Mucosa of rectum (tissue), 2 donors: ENCODE data around the gene G6PD.
"Not testable (repeated sequence)": the region's sequence is repeated elsewhere in the genome, so short reads cannot be mapped to it uniquely, and the experiment has no call there.

Source experiments
- H3K27ac ChIP-seq, 2 donors: one replicate each; pipeline ENCODE4 v1.7.0; 2013; ENCODE audit warnings: inconsistent platforms in 2 of 2, low read depth in 2 of 2, low read length in 2 of 2
- H3K27me3 ChIP-seq, 2 donors: one replicate each; pipeline ENCODE4 v1.7.0; 2013; ENCODE audit warnings: low read length in 2 of 2; ENCODE audit not compliant: control insufficient read depth in 2 of 2, insufficient read depth in 2 of 2
- H3K36me3 ChIP-seq, 2 donors: one replicate each; pipeline ENCODE4 v1.7.0; 2013; ENCODE audit warnings: low read length in 2 of 2; ENCODE audit not compliant: control insufficient read depth in 2 of 2, insufficient read depth in 2 of 2
- H3K4me1 ChIP-seq, 2 donors: one replicate each; pipeline ENCODE4 v1.7.0; 2013; ENCODE audit warnings: low read length in 2 of 2, mild to moderate bottlenecking in 1 of 2; ENCODE audit not compliant: control insufficient read depth in 2 of 2, insufficient read depth in 2 of 2
- H3K4me3 ChIP-seq, 2 donors: one replicate each; pipeline ENCODE4 v1.7.0; 2013; ENCODE audit warnings: low read length in 2 of 2
- H3K9ac ChIP-seq, 2 donors: one replicate each; pipeline ENCODE4 v1.7.0; 2013; ENCODE audit warnings: low read length in 2 of 2, low read depth in 1 of 2, mild to moderate bottlenecking in 1 of 2
- H3K9me3 ChIP-seq, 2 donors: one replicate each; pipeline ENCODE4 v1.7.0; 2013; ENCODE audit warnings: low read length in 2 of 2; ENCODE audit not compliant: control insufficient read depth in 2 of 2
- donor health status: healthy.
- donor health status: Normal muscosa, but diverticular disease.

Gene G6PD

DNA sequence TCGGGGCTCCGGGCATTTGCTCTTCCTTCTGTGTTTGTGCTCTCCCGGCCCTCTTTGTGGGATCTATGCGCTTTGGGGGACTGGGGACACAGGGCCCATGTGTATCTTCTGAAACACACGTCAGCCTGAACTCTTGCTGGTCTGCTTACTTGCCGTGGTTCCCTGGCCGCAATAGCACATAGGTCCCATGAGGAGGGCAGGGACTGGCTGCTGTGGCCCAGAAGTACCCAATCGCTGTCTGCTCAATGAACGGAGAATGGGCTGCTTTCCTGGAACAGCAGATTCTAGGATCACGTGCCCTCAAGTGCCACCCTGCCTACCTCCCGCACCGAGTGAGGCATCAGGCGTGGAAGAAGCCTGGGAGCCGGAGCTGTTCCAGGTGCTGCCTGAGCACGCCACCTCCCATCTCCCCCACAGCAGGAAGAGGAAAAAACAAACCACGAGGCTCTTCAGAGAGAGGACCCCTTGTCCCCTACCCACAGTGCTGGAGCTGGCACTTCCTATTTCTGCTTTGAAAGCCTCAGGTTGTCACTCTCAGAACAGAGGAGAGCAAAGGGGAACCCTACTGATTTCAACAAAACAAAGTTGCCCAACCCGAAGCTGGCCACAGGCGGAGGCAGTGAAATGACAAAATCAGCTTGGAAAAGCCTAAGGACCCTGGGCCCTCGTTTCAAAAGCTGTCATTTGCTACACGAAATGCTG is 3.8 kb downstream of the G6PD start:
- Histone ChIP-seq H3K4me1 (peaks cover 7% of the 10 kb centered on the region in 2 donors), H3K27me3 (peaks cover 0 to 2% of the 10 kb centered on the region in 2 donors), H3K36me3 (peaks cover 0 to 3% of the 10 kb centered on the region in 2 donors), H3K27ac (peak overlapping the region; percentile 32 to 58), H3K4me3 (no peak overlapping the region), H3K9me3 (no peaks in the 10 kb centered on the region), H3K9ac (no peak overlapping the region)

DNA sequence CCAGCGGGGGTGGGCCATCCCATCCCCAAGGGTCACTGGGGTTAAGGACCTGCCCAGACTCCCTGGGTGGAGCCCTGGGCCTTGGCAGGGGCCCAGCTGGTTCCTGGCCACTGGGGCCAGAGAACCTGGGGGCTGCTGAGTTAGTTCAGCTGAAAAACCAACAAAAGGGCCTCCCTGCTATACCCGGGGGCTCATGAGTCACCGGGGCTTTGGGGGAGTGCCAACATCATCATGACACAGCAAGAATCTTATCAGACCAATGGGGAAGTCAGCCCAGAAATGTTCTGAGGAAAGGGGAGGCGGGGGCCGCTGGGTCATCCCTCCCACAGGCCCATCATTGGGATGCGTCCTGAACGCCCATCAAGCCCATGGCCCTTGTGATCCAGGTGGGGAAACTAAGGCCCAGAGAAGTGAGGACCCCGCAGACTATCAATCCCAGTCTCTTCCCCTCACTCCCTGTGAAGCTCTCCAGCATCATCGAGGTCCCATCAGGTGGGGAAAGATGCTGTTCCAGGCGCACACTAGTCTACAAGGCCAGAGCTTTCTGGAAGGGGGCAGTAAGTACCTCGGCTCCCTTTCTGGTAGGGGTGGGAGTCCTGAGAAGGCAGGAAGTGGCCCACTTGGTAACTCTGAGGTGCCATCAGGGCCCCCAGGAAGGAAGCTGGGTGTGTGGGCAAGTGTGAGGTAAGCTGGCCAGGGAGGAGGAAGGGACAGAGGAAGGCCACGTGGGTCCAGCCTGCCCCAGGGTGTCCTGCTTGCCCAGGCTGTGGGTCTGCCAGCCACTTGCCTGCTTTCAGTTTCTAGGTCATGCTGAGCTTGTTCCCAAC is 4.5 kb downstream of the G6PD start:
- Histone ChIP-seq H3K27me3 (peaks cover 0 to 2% of the 10 kb centered on the region in 2 donors), H3K4me1 (peaks cover 6 to 7% of the 10 kb centered on the region in 2 donors), H3K27ac (peak overlapping the region; percentile 42 to 58), H3K4me3 (no peak overlapping the region), H3K36me3 (peaks cover 0 to 3% of the 10 kb centered on the region in 2 donors), H3K9ac (no peak overlapping the region), H3K9me3 (no peaks in the 10 kb centered on the region)

DNA sequence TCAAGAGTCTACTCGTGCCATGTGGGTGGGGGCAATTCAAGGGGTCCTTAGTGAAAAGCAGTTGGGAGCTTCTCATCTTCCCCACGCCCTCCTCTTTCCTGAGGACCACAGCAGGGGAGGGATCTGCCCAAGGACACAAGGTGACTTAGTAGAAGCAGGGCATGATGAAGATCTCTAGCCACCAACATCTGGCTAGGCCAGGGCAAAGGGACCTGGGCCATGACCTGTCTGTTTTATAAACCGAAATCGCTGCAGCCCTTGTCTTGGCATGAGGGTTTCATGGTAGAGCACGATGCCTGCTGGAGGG is 5.1 kb downstream of the G6PD start:
- peak overlapping the region in 1 of 2 donors; percentile 42 for H3K27ac ChIP-seq
- H3K4me3 ChIP-seq, result no peak overlapping the region
- H3K36me3 ChIP-seq, result peaks cover 0 to 3% of the 10 kb centered on the region in 2 donors
- H3K9me3 ChIP-seq, result no peaks in the 10 kb centered on the region
- H3K27me3 ChIP-seq, result peaks cover 0 to 2% of the 10 kb centered on the region in 2 donors
- no peak overlapping the region for H3K9ac ChIP-seq
- peaks cover 6 to 7% of the 10 kb centered on the region in 2 donors for H3K4me1 ChIP-seq

- Histone ChIP-seq H3K9me3 (no peaks in the 10 kb centered on the region), H3K27ac (peak overlapping the region in 1 of 2 donors; percentile 42), H3K4me1 (peaks cover 3 to 5% of the 10 kb centered on the region in 2 donors), H3K4me3 (no peak overlapping the region), H3K36me3 (peaks cover 0 to 3% of the 10 kb centered on the region in 2 donors), H3K9ac (no peak overlapping the region), H3K27me3 (peaks cover 0 to 2% of the 10 kb centered on the region in 2 donors)
These were observed 5.6 kb downstream of the G6PD start for GRCh38 chrX:154540897-154541535.

DNA sequence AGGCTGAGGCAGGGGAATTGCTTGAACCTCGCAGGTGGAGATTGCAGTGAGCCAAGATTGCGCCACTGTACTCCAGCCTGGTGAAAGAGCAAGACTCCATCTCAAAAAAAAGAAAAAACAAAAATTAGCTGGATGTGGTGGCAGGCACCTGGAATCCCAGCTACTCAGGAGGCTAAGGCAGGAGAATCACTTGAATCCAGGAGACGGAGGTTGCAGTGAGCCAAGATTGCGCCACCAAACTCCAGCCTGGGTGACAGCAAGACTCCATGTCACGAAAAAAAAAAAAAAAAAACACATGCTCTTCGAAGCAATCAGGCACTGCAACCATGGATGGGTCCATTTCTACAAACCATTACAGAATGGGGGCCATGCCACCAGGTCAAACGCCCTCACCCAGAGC is 6.3 kb downstream of the G6PD start:
- not testable (repeated sequence) for H3K4me1 ChIP-seq, H3K9ac ChIP-seq, H3K27me3 ChIP-seq, H3K9me3 ChIP-seq, H3K36me3 ChIP-seq, H3K4me3 ChIP-seq, H3K27ac ChIP-seq

- Histone ChIP-seq H3K9me3 (no peaks in the 10 kb centered on the region), H3K4me1 (peaks cover 3 to 7% of the 10 kb centered on the region in 2 donors), H3K4me3 (no peak overlapping the region), H3K9ac (no peak overlapping the region), H3K27me3 (peaks cover 0 to 2% of the 10 kb centered on the region in 2 donors), H3K27ac (no peak overlapping the region), H3K36me3 (peaks cover 0 to 13% of the 10 kb centered on the region in 2 donors)
These were observed 7.6 kb downstream of the G6PD start for GRCh38 chrX:154539077-154539476.

GRCh38 chrX:154535892-154536291 is 10.8 kb downstream of the G6PD start:
- H3K4me3 ChIP-seq, result no peak overlapping the region
- no peak overlapping the region for H3K27ac ChIP-seq
- peaks cover under 1 to 2% of the 10 kb centered on the region in 2 donors for H3K27me3 ChIP-seq

GRCh38 chrX:154534526-154535322 is 11.9 kb downstream of the G6PD start:
- no peak overlapping the region for H3K27ac ChIP-seq
- H3K4me3 ChIP-seq, result no peak overlapping the region
- peaks cover 2 to 3% of the 10 kb centered on the region in 2 donors for H3K27me3 ChIP-seq
- H3K4me1 ChIP-seq, result peaks cover 0 to 7% of the 10 kb centered on the region in 2 donors
- no peaks in the 10 kb centered on the region for H3K9me3 ChIP-seq
- H3K9ac ChIP-seq, result no peak overlapping the region
- H3K36me3 ChIP-seq, result peaks cover 0 to 27% of the 10 kb centered on the region in 2 donors

More at GRCh38 chrX:154535892-154536291, 10.8 kb downstream of the G6PD start:
- H3K9me3 ChIP-seq, result no peaks in the 10 kb centered on the region
- no peak overlapping the region for H3K9ac ChIP-seq
- H3K4me1 ChIP-seq, result peaks cover 0 to 7% of the 10 kb centered on the region in 2 donors
- H3K36me3 ChIP-seq, result peaks cover 0 to 27% of the 10 kb centered on the region in 2 donors

GRCh38 chrX:154532690-154533089 is 14.0 kb downstream of the G6PD start:
- Histone ChIP-seq H3K27me3 (peaks cover 2 to 3% of the 10 kb centered on the region in 2 donors), H3K36me3 (peaks cover 0 to 27% of the 10 kb centered on the region in 2 donors), H3K4me3 (no peak overlapping the region), H3K9me3 (no peaks in the 10 kb centered on the region), H3K27ac (no peak overlapping the region), H3K4me1 (peaks cover 0 to 7% of the 10 kb centered on the region in 2 donors), H3K9ac (no peak overlapping the region)
